Activated CD8-positive, alpha-beta T cell treated with anti-CD3 and anti-CD28 coated beads for 36 hours (primary cell): ENCODE measurements around the gene KCNIP4. TPM values are rescaled to one million over a fixed set of nuclear protein-coding genes. Genes with fewer than 3 reads are reported as not detected.

Experiments
- ATAC-seq: fragments of 200-7000 bp; cut with Tn5 transposase; one replicate; pipeline ENCODE4 v1.10.0; 2021; ENCODE audit warnings: mild to moderate bottlenecking, moderate library complexity
- CTCF ChIA-PET: fragments of 350-600 bp; sonication (Branson Sonifier 250); formaldehyde crosslinking; loops from one replicate; lab custom pipeline; 2021; ENCODE audit warnings: antibody characterized with exemption; lab: Charles Lee
- POLR2A ChIA-PET: fragments of 350-600 bp; sonication (Branson Sonifier 250); formaldehyde crosslinking; loops from one replicate; lab custom pipeline; 2021; ENCODE audit warnings: antibody characterized with exemption; lab: Charles Lee
- DNase-seq: peaks from one replicate; pipeline ENCODE4 v3.0.0-alpha.2; 2020
- H3K27ac Mint-ChIP-seq: one replicate; pipeline ENCODE4 v1.8.0; 2021; ENCODE audit warnings: mild to moderate bottlenecking, mixed read lengths
- H3K27me3 Mint-ChIP-seq: one replicate; pipeline ENCODE4 v1.8.0; 2021; ENCODE audit warnings: mixed read lengths
- H3K36me3 Mint-ChIP-seq: one replicate; pipeline ENCODE4 v1.8.0; 2021; ENCODE audit warnings: low read depth, mixed read lengths
- H3K4me1 Mint-ChIP-seq: one replicate; pipeline ENCODE4 v1.8.0; 2021; ENCODE audit warnings: low read depth, mixed read lengths
- H3K4me3 Mint-ChIP-seq: one replicate; pipeline ENCODE4 v1.8.0; 2021; ENCODE audit warnings: mild to moderate bottlenecking, moderate library complexity, mixed read lengths
- H3K9me3 Mint-ChIP-seq: one replicate; pipeline ENCODE4 v1.8.0; 2021; ENCODE audit warnings: mixed read lengths
- CTCF ChIP-seq: fragments of 200-600 bp; IDR thresholded peaks from one replicate; pipeline ENCODE4 v1.8.0; 2022; ENCODE audit warnings: antibody characterized with exemption, mild to moderate bottlenecking
- intact Hi-C: fragments of 100-400 bp; cut with micrococcal nuclease; formaldehyde crosslinking; loops from one replicate; pipeline ENCODE4 v1.10.0; 2022
- total RNA-seq, 2 experiments: library from RNA; stranded (reverse); gene quantifications; one replicate each; pipeline ENCODE4 v1.2.3, GENCODE V29; 2021

The KCNIP4 gene
- total RNA-seq, 2 experiments from 2014 or later: not detected

- ATAC-seq (no peak), DNase-seq (no peak)
- Mint-ChIP-seq H3K4me1 (no peaks in the 10 kb centered on the region), H3K36me3 (no peaks in the 10 kb centered on the region), H3K27ac (no peak overlapping the region), H3K27me3 (no peaks in the 10 kb centered on the region), H3K9me3 (no peaks in the 10 kb centered on the region), H3K4me3 (no peak overlapping the region)
- CTCF ChIA-PET: no interaction called here
- TF ChIP-seq CTCF: no peak
- POLR2A ChIA-PET: no interaction called here
- intact Hi-C loops: no loop called here
These were observed 191.3 kb downstream of the KCNIP4 start for GRCh38 chr4:21757248-21757647.

- ATAC-seq (no peak), DNase-seq (no peak)
- Mint-ChIP-seq H3K4me1 (no peaks in the 10 kb centered on the region), H3K36me3 (no peaks in the 10 kb centered on the region), H3K9me3 (no peaks in the 10 kb centered on the region), H3K27ac (no peak overlapping the region), H3K27me3 (peaks cover 2% of the 10 kb centered on the region), H3K4me3 (no peak overlapping the region)
- ChIA-PET CTCF (interaction anchor here (0.9 kb wide), 1 partner anchor 10 kb away, joined by 4 read pairs; no protein-coding TSS in a partner anchor), POLR2A (no interaction called here)
- intact Hi-C loops: no loop called here
- no peak for TF ChIP-seq CTCF
These were observed 195.3 kb downstream of the KCNIP4 start for GRCh38 chr4:21753084-21753760.

GRCh38 chr4:21752616-21753015 lies 196.0 kb downstream of the KCNIP4 start:
- no peak overlapping the region for H3K4me3 Mint-ChIP-seq
- no peak overlapping the region for H3K27ac Mint-ChIP-seq
- ChIA-PET CTCF (no interaction called here), POLR2A (no interaction called here)
- ATAC-seq (no peak), DNase-seq (no peak)
- no peaks in the 10 kb centered on the region for H3K4me1 Mint-ChIP-seq
- peaks cover 2% of the 10 kb centered on the region for H3K27me3 Mint-ChIP-seq
- intact Hi-C loops: no loop called here
- no peaks in the 10 kb centered on the region for H3K9me3 Mint-ChIP-seq
- TF ChIP-seq CTCF: no peak
- no peaks in the 10 kb centered on the region for H3K36me3 Mint-ChIP-seq

GRCh38 chr4:21749924-21750323 lies 198.6 kb downstream of the KCNIP4 start:
- H3K36me3 Mint-ChIP-seq: no peaks in the 10 kb centered on the region
- CTCF ChIA-PET: no interaction called here

More at GRCh38 chr4:21749924-21750323, 198.6 kb downstream of the KCNIP4 start:
- POLR2A ChIA-PET: no interaction called here
- Mint-ChIP-seq H3K4me1 (no peaks in the 10 kb centered on the region), H3K27ac (no peak overlapping the region), H3K9me3 (no peaks in the 10 kb centered on the region), H3K27me3 (peaks cover 2% of the 10 kb centered on the region), H3K4me3 (no peak overlapping the region)
- no peak for ATAC-seq
- intact Hi-C loops: no loop called here
- DNase-seq: no peak
- TF ChIP-seq CTCF: no peak
